ENCODE measurements around the gene ADO.
A peak's percentile ranks its signal among the peaks of the same experiment; 100 is the strongest.

ADO gene

GRCh38 chr10:62818426-62819011, 14.0 kb downstream of the ADO start:
- peak; percentile 18 for DNase-seq

- DNase-seq = no peak
These were observed 14.8 kb downstream of the ADO start for GRCh38 chr10:62819141-62819920.

- no peak for DNase-seq
These were observed 16.1 kb downstream of the ADO start for GRCh38 chr10:62820586-62820985.

- no peak for DNase-seq
These were observed 21.8 kb downstream of the ADO start for GRCh38 chr10:62826273-62826672.

GRCh38 chr10:62829622-62830021, 25.1 kb downstream of the ADO start:
- no peak for DNase-seq

- no peak for DNase-seq
These were observed 26.2 kb downstream of the ADO start for GRCh38 chr10:62830679-62831078.

- DNase-seq = no peak
These were observed 26.8 kb downstream of the ADO start for GRCh38 chr10:62831346-62831745.

- no peak for DNase-seq
These were observed 35.1 kb downstream of the ADO start for GRCh38 chr10:62839590-62839989.

GRCh38 chr10:62842983-62843382, 38.5 kb downstream of the ADO start:
- no peak for DNase-seq

GRCh38 chr10:62843600-62843999, 39.1 kb downstream of the ADO start:
- DNase-seq = no peak

GRCh38 chr10:62844280-62845011, 39.9 kb downstream of the ADO start:
- DNase-seq = no peak

- no peak for DNase-seq
These were observed 42.9 kb downstream of the ADO start for GRCh38 chr10:62847433-62847832.

- DNase-seq = no peak
These were observed 46.1 kb downstream of the ADO start for GRCh38 chr10:62850646-62851045.

GRCh38 chr10:62851442-62851841, 46.9 kb downstream of the ADO start:
- DNase-seq = no peak

- peak; percentile 19 for DNase-seq
These were observed 48.6 kb downstream of the ADO start for GRCh38 chr10:62852961-62853702.

- no peak for DNase-seq
These were observed 49.2 kb downstream of the ADO start for GRCh38 chr10:62853710-62854109.

- peak; percentile 53 for DNase-seq
These were observed 51.5 kb downstream of the ADO start for GRCh38 chr10:62856021-62856420.

Data from CD4-positive, alpha-beta T cell treated with Interleukin-4 for 4 hours (primary cell).